ENCODE measurements around the gene ZNF354C.

The ZNF354C gene

GRCh38 chr5:179113945-179114641, 53.9 kb downstream of the ZNF354C start:
- no peak for DNase-seq (ENCODE audit: low read depth)

- DNase-seq (ENCODE audit: low read depth): no peak
Observed at GRCh38 chr5:179114756-179115155, 54.6 kb downstream of the ZNF354C start.

- no peak for DNase-seq (ENCODE audit: low read depth)
Observed at GRCh38 chr5:179115307-179115706, 55.1 kb downstream of the ZNF354C start.

- DNase-seq (ENCODE audit: low read depth): no peak
Observed at GRCh38 chr5:179115845-179116524, 55.8 kb downstream of the ZNF354C start.

DNA sequence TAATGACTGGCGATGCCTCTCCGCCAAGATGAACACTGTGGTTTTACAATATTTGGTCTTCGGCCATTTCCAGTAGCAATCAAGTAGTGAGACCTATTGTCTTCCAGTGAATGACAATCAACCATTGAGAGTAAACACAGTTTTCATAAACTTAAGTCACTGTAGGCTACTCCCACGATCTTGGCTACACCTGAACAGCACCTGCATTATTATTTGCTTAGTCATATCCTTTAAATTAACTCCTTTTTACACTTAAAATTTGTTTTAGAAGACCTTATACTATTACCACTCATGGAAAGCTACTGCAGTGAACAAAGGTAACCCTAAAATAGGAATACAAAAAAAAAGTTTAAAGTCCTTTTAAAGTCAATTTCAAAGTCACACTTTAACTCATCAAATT, 58.2 kb downstream of the ZNF354C start:
- no peak for DNase-seq (ENCODE audit: low read depth)

- no peak for DNase-seq (ENCODE audit: low read depth)
Observed at GRCh38 chr5:179118756-179119414, 58.7 kb downstream of the ZNF354C start.

- DNase-seq (ENCODE audit: low read depth): no peak
Observed at GRCh38 chr5:179119415-179120170, 59.4 kb downstream of the ZNF354C start.

- DNase-seq (ENCODE audit: low read depth): no peak
Observed at GRCh38 chr5:179120421-179120861, 60.3 kb downstream of the ZNF354C start.

DNA sequence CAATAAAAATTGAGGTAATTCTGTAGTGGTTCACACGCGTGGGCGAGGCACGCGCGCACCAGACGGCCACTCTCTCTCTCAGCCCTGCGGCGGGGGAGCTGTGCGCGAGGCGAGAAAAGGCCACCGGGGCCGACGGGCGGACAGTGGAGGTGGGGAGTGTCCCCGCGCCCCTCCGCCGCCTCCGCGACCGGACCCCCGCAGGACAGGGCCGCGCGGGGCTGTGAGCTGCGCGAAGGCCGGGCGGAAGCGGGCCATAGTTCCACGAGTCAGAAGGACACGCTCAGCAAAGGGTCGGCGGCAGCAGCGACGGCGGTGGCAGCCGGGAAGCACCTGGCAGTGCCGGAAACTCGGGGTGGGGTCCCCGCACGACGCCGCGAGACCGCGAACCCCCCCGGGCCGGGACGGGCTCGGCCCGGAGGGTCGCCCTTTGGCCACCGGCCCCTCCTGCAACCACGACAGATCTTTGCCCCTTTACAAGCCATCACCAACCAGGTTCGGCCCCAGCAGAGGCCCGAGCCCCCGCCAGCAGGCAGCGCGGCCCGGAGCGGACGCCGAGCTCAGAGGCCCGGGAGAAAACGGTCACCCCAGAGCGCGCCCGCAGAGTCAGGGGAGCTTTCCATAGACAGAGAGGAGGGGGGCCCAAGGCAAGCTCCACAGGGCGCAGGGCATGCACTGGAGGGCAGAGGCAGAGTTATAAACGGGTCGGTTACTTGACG, 60.9 kb downstream of the ZNF354C start:
- DNase-seq (ENCODE audit: low read depth): no peak

GRCh38 chr5:179121667-179122111, 61.5 kb downstream of the ZNF354C start:
- DNase-seq (ENCODE audit: low read depth): no peak

DNA sequence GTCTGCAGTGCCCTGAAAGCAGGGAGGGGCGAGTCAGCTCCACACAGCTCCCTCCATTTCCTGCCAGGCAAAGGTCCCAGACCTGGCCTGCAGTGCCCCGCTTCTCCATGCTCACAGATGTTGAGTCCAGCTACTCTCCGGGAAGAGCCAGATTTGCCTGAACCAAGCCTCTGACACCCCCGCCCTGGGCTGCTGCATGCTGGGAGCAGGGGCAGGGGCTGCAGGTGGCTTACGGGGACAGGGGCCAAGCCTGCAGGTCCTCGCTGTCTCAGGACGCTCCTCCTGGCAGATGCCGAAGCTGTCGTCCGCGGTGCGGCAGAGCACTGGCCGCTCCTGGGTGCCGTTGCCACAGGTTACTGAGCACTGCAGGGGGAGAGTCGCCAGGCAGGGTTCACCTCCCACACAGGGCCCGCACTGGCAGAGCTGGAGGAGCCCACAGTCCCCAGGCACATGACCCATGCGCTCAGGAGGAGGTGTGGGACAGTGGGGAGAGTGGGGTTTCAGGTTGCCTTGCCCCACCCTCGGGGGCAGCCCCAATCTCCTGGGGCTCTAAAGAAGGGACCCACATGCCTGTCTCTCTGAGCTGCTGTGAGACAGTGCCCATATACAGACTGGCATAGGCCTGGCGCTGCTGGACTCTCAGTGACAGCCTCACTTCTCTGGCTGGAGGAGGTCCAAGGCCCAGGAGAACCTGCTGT, 62.4 kb downstream of the ZNF354C start:
- DNase-seq (ENCODE audit: low read depth): no peak

- no peak for DNase-seq (ENCODE audit: low read depth)
Observed at GRCh38 chr5:179123109-179123426, 62.9 kb downstream of the ZNF354C start.

DNA sequence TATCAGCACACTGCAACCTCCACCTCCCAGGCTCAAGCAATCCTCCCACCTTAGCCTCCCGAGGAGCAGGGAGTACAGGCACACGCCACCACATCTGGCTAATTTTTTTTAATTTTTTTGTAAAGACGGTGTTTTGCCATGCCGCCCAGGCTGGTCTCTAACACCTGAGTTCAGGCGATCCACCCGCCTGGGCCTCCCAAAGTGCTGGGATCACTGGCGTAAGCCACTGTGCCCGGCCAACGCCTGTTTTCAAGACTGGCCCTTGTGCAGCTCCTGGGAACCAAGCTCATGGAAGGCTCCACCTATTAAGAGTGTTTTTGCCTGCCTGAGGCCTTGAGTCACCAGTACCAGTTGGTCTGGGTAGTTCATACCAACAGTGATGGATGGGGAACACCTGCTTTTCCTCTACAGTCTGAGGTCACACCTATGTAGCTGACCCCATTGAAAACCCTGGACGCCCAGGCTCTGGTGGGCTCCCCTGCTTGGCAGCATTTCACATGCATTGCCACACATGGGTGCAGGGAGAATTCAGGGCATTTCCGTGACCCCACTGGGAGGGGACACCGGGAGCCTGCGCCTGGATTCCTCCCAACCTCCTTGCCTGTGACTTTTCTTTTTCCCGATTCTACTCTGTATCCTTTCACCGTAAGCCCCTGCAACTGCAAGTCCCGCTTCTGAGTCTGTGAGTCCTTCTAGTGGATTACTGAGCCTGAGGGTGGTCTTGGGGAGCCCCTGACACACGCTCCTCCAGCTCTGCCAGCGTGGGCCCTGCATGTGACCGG, 63.5 kb downstream of the ZNF354C start:
- DNase-seq (ENCODE audit: low read depth): no peak

DNA sequence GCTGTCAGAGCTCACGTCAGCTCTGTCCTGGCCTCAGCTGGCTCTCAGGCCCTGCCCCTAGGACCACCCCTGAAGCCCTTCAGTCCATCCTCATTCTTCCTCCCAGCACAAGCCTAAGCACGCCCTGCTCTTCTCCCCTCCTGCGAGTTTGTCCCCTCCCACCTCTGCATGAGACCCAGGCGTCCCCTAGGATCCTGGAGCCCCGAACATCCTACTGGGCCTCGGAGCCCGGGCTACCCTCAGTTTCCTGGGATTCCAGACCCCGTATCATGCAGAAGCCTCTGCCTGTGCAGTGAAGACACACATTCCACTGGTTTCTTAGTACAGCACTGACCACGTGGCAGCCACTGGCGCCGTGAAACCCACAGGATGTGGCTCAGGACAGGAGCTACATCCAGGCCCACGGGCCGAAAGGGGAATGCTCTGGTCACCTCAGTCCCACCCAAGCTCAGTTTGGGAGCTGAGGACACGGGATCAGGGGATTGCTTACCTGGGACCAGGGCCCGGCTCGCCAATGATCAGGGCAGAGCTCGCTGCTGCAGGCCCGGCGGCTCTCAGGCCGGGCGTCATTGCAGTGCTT, 64.2 kb downstream of the ZNF354C start:
- DNase-seq (ENCODE audit: low read depth): no peak

DNA sequence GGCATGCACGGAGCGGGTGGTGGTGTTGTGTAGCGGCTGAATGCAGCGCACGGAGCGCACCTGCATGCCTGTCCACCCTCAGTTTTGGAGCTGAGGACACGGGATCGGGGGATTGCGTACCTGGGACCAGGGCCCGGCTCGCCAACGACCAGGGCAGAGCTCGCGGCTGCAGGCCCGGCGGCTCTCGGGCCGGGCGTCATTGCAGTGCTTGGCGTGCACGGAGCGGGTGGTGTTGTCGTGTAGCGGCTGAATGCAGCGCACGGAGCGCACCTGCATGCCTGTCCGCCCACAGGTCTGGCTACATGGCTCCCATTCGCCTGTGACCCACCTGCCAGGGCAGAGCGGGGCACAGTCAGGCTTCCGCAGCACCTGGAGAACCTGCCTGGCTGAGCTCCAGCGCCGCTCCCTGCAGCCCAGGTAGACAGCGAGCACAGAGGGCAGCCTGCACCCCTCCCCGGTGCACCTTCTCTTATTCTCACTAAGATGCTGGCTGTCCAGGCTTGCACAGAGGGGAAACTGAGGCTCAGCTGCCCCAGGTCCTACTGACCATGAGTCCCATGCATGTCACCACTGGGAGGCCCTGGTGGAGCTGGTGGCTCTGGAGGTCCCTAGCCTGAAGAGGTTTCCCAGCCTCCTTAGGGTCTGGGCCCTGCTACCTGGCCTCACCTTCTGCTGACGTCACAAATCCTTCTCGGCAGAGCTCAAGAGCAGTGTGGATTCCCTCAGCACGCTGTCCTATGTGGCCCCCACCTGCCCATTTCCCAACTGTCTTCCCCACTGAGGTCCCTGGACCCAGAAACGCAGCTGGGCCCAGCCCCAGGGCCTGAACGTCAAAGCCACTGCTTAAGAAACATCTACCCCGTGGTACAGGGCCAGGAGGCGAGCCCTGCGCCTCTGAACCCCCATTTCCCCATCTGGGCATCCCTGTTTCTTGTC, 64.9 kb downstream of the ZNF354C start:
- DNase-seq (ENCODE audit: low read depth): no peak

- no peak for DNase-seq (ENCODE audit: low read depth)
Observed at GRCh38 chr5:179125789-179126505, 65.8 kb downstream of the ZNF354C start.

DNA sequence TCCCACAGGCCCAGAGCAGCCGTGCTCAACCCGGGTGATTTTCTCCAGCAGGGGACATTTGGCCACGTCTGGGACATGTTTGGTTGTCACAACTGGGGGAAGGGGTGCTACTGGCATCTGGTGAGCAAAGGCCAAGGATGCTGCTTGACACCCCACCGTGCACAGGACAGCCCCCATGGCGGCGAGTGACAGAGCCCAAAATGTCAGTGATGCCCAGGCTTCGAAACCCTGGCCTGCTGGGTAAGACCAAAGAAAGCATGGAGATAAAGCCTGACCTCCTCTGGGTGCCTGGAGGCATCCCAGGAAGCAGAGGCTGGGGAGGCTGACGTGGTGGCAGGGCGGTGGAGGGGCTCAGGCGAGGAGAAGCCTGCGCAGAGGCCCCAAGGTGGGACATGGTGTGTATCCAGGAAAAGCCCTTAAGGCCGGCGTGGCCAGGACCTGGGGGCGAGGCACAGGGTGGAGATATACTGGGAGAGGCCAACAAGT, 66.4 kb downstream of the ZNF354C start:
- no peak for DNase-seq (ENCODE audit: low read depth)
